Naive thymus-derived CD4-positive, alpha-beta T cell (primary cell): ENCODE measurements around the gene ABHD12. TPM values are rescaled to one million over a fixed set of nuclear protein-coding genes. Genes with fewer than 3 reads are reported as not detected.

Experiments used
- ATAC-seq: fragments of 150-1000 bp; cut with Tn5 transposase; 2 replicates; pipeline ENCODE4 v1.10.0; 2021; ENCODE audit warnings: mild to moderate bottlenecking, moderate library complexity
- CTCF ChIA-PET: fragments of 350-600 bp; sonication (Branson Sonifier 250); formaldehyde crosslinking; loops from one replicate; lab custom pipeline; 2021; ENCODE audit warnings: antibody characterized with exemption; lab: Charles Lee
- POLR2A ChIA-PET: fragments of 350-600 bp; sonication (Branson Sonifier 250); formaldehyde crosslinking; loops from one replicate; lab custom pipeline; 2021; ENCODE audit warnings: antibody characterized with exemption, inconsistent platforms; lab: Charles Lee
- DNase-seq, 9 donors: peaks; one replicate each; pipeline versions ENCODE4 v3.0.0 to v3.0.0-alpha.2; 2020 to 2022; ENCODE audit warnings: mixed read lengths in 1 of 9
- H3K27ac ChIP-seq: one replicate; pipeline ENCODE4 v1.7.0; 2013; ENCODE audit warnings: mild to moderate bottlenecking, low read depth, low read length, moderate library complexity
- H3K27me3 ChIP-seq, 2 donors: one replicate each; pipeline ENCODE4 v1.7.0; 2013; ENCODE audit warnings: low read length in 2 of 2, mild to moderate bottlenecking in 2 of 2, moderate library complexity in 2 of 2; ENCODE audit not compliant: control insufficient read depth in 2 of 2, insufficient read depth in 2 of 2
- H3K36me3 ChIP-seq, 3 experiments: 1 replicate in 2 of 3; 2 replicates in 1 of 3; pipeline ENCODE4 v1.7.0; 2013; ENCODE audit warnings: low read length in 3 of 3, mild to moderate bottlenecking in 3 of 3, moderate library complexity in 1 of 3; ENCODE audit not compliant: insufficient read depth in 3 of 3, control insufficient read depth in 2 of 3
- H3K4me1 ChIP-seq, 2 donors: one replicate each; pipeline ENCODE4 v1.7.0; 2013; ENCODE audit warnings: low read length in 2 of 2, mild to moderate bottlenecking in 2 of 2, moderate library complexity in 1 of 2; ENCODE audit not compliant: control insufficient read depth in 2 of 2, insufficient read depth in 2 of 2
- H3K4me3 ChIP-seq: 2 replicates; pipeline ENCODE4 v1.7.0; 2013; ENCODE audit warnings: mild to moderate bottlenecking, low read length
- H3K9me3 ChIP-seq, 3 experiments: 1 replicate in 2 of 3; 2 replicates in 1 of 3; pipeline ENCODE4 v1.7.0; 2013; ENCODE audit warnings: low read length in 3 of 3; ENCODE audit not compliant: control insufficient read depth in 2 of 3
- H3K27ac Mint-ChIP-seq, 9 donors: one replicate each; pipeline ENCODE4 v1.8.0; 2020 to 2022; ENCODE audit warnings: mixed read lengths in 9 of 9, mild to moderate bottlenecking in 8 of 9, moderate library complexity in 5 of 9, inconsistent platforms in 2 of 9
- H3K27me3 Mint-ChIP-seq, 5 donors: one replicate each; pipeline ENCODE4 v1.8.0; 2021 to 2022; ENCODE audit warnings: mixed read lengths in 5 of 5, mild to moderate bottlenecking in 1 of 5
- H3K36me3 Mint-ChIP-seq, 5 donors: one replicate each; pipeline ENCODE4 v1.8.0; 2020 to 2022; ENCODE audit warnings: mixed read lengths in 5 of 5, mild to moderate bottlenecking in 3 of 5, inconsistent platforms in 1 of 5
- H3K4me1 Mint-ChIP-seq, 7 donors: one replicate each; pipeline ENCODE4 v1.8.0; 2020 to 2022; ENCODE audit warnings: mixed read lengths in 7 of 7, mild to moderate bottlenecking in 3 of 7, inconsistent platforms in 1 of 7
- H3K4me3 Mint-ChIP-seq, 10 donors: one replicate each; pipeline ENCODE4 v1.8.0; 2020 to 2022; ENCODE audit warnings: mild to moderate bottlenecking in 10 of 10, mixed read lengths in 10 of 10, moderate library complexity in 6 of 10, inconsistent platforms in 2 of 10
- H3K9me3 Mint-ChIP-seq, 11 donors: one replicate each; pipeline ENCODE4 v1.8.0; 2020 to 2022; ENCODE audit warnings: mixed read lengths in 11 of 11, mild to moderate bottlenecking in 4 of 11, inconsistent platforms in 1 of 11, moderate library complexity in 1 of 11
- intact Hi-C, 2 donors: fragments of 100-400 bp; cut with micrococcal nuclease; formaldehyde crosslinking; loops; one replicate each; pipeline ENCODE4 v1.15.1; 2023
- polyA plus RNA-seq, 2 donors: library from polyadenylated mRNA; unstranded; fragments of 300-500 nt; fragmentation: Illumina TruSeq; gene quantifications; one replicate each; pipeline ENCODE4 v1.2.3, GENCODE V29; 2021
- total RNA-seq, 6 experiments: library from RNA in 5 of 6; stranded (reverse) in 5 of 6; gene quantifications; 1 replicate in 5 of 6; 2 replicates in 1 of 6; pipeline ENCODE4 v1.2.3 and lab custom pipeline; 2021 to 2026

The ABHD12 gene
- total and polyA plus RNA-seq, 7 experiments from 2014 or later = 16.5 to 29.7 (median 24.1) TPM

- POLR2A ChIA-PET = no interaction called here
- H3K27ac ChIP-seq = no peak overlapping the region
- intact Hi-C loops = no loop called here
- Mint-ChIP-seq H3K4me1 (peaks cover 10 to 38% (median 28%) of the 10 kb centered on the region in 7 donors), H3K27me3 (no peaks in the 10 kb centered on the region), H3K27ac (peak overlapping the region in 1 of 9 donors; percentile 38), H3K9me3 (peaks cover 0 to 5% (median 0%) of the 10 kb centered on the region in 11 donors), H3K36me3 (peaks cover 0 to 16% (median 9%) of the 10 kb centered on the region in 5 donors), H3K4me3 (no peak overlapping the region)
- no peaks in the 10 kb centered on the region for H3K36me3 ChIP-seq
- H3K4me3 ChIP-seq = no peak overlapping the region
- ATAC-seq (peak; percentile 70), DNase-seq (no peak)
- H3K4me1 ChIP-seq = no peaks in the 10 kb centered on the region
- CTCF ChIA-PET = no interaction called here
- no peaks in the 10 kb centered on the region for H3K9me3 ChIP-seq
- no peaks in the 10 kb centered on the region for H3K27me3 ChIP-seq
These were observed 29.9 kb downstream of the ABHD12 start for GRCh38 chr20:25360631-25361286.

DNA sequence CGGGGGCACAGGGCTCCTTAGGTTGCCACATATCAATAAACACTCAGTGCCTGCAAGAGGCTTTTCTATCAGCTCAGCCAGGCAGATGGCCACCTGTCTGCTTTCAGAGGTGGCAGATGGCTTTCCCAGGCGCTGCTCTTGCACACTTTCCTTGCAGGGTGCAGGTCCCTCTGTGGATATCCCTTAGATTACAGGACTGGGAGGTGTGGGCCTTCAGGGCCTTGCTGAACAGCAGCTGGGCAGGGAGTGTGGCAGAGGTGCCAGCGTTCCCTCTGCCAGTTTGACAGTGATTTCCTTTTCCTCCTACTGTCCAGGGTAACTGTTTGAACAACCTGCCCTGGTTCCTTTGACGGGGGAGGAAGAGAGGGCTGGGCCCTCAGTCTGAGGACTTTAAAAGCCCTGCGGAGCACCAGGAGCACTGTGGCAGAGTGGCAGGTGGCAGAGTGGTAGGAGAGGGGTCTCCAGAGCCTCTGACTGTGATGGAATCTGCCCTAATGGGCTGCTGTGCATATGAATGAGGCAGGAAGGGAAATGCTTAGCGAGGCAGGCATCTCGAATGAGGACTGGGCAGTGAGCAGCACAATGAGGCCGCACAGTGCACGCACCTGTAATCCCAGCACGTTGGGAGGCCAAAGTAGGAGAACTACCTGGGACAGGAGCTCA is 34.2 kb downstream of the ABHD12 start:
- Histone ChIP-seq H3K9me3 (no peaks in the 10 kb centered on the region), H3K36me3 (no peaks in the 10 kb centered on the region), H3K4me3 (no peak overlapping the region), H3K27me3 (no peaks in the 10 kb centered on the region), H3K27ac (no peak overlapping the region), H3K4me1 (peaks cover 0 to 5% of the 10 kb centered on the region in 2 donors)
- DNase-seq (no peak), ATAC-seq (no peak)
- H3K36me3 Mint-ChIP-seq = peaks cover 0 to 4% (median 4%) of the 10 kb centered on the region in 5 donors
- intact Hi-C loops = no loop called here
- peak overlapping the region in 4 of 9 donors; percentile 6 to 39 (median 26) for H3K27ac Mint-ChIP-seq
- H3K4me3 Mint-ChIP-seq = peak overlapping the region in 1 of 10 donors; percentile 15
- ChIA-PET CTCF (no interaction called here), POLR2A (no interaction called here)
- no peaks in the 10 kb centered on the region for H3K27me3 Mint-ChIP-seq
- peaks cover 24 to 61% (median 47%) of the 10 kb centered on the region in 7 donors for H3K4me1 Mint-ChIP-seq
- H3K9me3 Mint-ChIP-seq = peaks cover 0 to 5% (median 0%) of the 10 kb centered on the region in 11 donors

- H3K4me1 ChIP-seq = peaks cover 0 to 5% of the 10 kb centered on the region in 2 donors
- Mint-ChIP-seq H3K4me1 (peaks cover 25 to 56% (median 47%) of the 10 kb centered on the region in 7 donors), H3K36me3 (peaks cover 0 to 7% (median 2%) of the 10 kb centered on the region in 5 donors), H3K27me3 (no peaks in the 10 kb centered on the region), H3K4me3 (peak overlapping the region in 2 of 10 donors; percentile 15 to 30), H3K9me3 (peaks cover 0 to 5% (median 0%) of the 10 kb centered on the region in 11 donors), H3K27ac (peak overlapping the region in 2 of 9 donors; percentile 6 to 22)
- no peak overlapping the region for H3K27ac ChIP-seq
- ChIA-PET POLR2A (no interaction called here), CTCF (no interaction called here)
- H3K9me3 ChIP-seq = no peaks in the 10 kb centered on the region
- no peaks in the 10 kb centered on the region for H3K27me3 ChIP-seq
- no peak overlapping the region for H3K4me3 ChIP-seq
- DNase-seq (no peak), ATAC-seq (no peak)
- intact Hi-C loops = no loop called here
- H3K36me3 ChIP-seq = no peaks in the 10 kb centered on the region
These were observed 34.8 kb downstream of the ABHD12 start for GRCh38 chr20:25355866-25356265.

DNA sequence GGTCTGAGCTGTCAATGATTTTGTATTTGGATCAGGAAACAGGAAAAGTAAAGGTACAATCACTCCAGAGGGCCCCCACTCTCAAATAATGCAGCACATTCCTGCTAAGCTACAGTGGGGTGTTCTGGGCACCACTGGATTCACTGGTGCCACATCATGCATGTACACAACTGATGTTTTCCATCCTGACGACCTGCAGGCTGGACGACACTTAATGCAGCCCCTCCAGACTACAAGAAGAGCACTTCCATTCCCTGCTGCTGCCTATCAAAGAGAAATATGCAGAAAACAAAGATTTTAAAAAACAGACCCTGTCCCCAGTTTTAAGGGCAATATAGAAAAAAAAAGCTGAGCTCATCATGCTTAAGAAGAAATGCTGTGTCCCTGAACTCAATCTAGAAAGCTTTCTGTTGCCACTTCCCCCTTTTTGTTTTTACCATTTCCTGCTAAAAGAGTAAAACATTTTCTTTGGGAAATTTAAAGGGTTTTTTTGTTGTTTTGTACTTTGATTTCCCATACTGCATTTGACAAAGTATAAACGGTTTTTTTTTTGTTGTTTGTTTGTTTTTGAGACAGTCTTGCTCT is 35.5 kb downstream of the ABHD12 start:
- peaks cover 0 to 15% (median 2%) of the 10 kb centered on the region in 5 donors for H3K36me3 Mint-ChIP-seq
- Histone ChIP-seq H3K4me3 (no peak overlapping the region), H3K27ac (no peak overlapping the region), H3K36me3 (no peaks in the 10 kb centered on the region), H3K27me3 (no peaks in the 10 kb centered on the region), H3K9me3 (no peaks in the 10 kb centered on the region), H3K4me1 (peaks cover 0 to 5% of the 10 kb centered on the region in 2 donors)
- peaks cover 23 to 51% (median 47%) of the 10 kb centered on the region in 7 donors for H3K4me1 Mint-ChIP-seq
- no peak for DNase-seq
- H3K4me3 Mint-ChIP-seq = peak overlapping the region in 2 of 10 donors; percentile 11 to 18
- H3K27me3 Mint-ChIP-seq = no peaks in the 10 kb centered on the region
- ATAC-seq = no peak
- intact Hi-C loops = no loop called here
- CTCF ChIA-PET = no interaction called here
- POLR2A ChIA-PET = no interaction called here
- peak overlapping the region in 3 of 9 donors; percentile 6 to 57 (median 49) for H3K27ac Mint-ChIP-seq
- peaks cover 0 to 5% (median 1%) of the 10 kb centered on the region in 11 donors for H3K9me3 Mint-ChIP-seq

DNA sequence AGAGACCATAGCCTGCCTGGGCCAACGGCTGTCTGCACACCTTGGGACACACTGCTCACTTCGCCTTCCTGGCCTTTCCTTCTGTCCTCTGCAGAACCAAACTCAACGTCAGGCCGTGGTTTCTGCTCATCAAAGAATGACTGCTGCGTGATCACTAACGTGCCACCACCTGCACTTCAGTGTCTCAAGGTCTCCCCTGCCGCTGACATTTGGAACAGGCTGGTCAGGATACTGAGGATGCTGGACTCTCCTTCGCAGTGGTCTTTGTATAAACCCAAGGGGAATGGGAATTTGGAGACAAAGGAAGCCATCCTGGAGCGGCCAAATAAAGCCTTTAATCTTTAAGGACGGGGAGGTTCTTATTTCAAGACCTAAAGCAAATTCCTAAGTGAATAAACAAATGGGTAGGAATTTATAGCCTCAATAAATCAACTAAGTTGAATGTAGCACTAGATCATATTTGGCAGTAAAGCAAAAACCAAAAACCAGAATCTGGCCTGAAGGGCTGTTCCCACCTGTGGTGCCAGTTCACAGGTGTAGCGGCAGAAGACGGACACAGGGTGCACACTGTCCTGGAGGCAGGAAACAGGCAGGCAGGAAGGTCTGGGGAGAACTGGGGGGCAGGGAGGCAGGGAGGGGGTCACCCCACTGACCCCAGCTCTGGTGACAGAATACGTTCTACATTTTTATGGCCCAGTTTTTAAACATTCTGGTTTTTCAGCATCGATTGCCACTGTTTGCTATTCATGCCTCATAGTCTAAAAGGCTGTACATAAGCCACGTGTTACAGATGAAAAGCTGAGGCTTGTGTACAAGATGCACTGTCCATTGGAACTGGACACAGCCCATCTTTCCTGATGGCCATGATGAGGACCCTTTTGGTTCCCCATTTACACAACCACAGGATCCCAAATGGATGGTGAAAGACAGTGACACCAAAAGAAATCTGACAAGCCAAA is 36.6 kb downstream of the ABHD12 start:
- Mint-ChIP-seq H3K36me3 (peaks cover 0 to 24% (median 5%) of the 10 kb centered on the region in 5 donors), H3K4me1 (peaks cover 23 to 51% (median 44%) of the 10 kb centered on the region in 7 donors), H3K4me3 (no peak overlapping the region), H3K27ac (no peak overlapping the region), H3K27me3 (no peaks in the 10 kb centered on the region), H3K9me3 (peaks cover 0 to 7% (median 3%) of the 10 kb centered on the region in 11 donors)
- intact Hi-C loops = no loop called here
- Histone ChIP-seq H3K27me3 (no peaks in the 10 kb centered on the region), H3K4me1 (peaks cover 0 to 5% of the 10 kb centered on the region in 2 donors), H3K4me3 (no peak overlapping the region), H3K9me3 (no peaks in the 10 kb centered on the region), H3K36me3 (no peaks in the 10 kb centered on the region), H3K27ac (no peak overlapping the region)
- CTCF ChIA-PET = no interaction called here
- POLR2A ChIA-PET = interaction anchor here (0.9 kb wide), 1 partner anchor 16 kb away, joined by 3 read pairs; no protein-coding TSS in a partner anchor
- ATAC-seq = no peak
- DNase-seq = no peak

DNA sequence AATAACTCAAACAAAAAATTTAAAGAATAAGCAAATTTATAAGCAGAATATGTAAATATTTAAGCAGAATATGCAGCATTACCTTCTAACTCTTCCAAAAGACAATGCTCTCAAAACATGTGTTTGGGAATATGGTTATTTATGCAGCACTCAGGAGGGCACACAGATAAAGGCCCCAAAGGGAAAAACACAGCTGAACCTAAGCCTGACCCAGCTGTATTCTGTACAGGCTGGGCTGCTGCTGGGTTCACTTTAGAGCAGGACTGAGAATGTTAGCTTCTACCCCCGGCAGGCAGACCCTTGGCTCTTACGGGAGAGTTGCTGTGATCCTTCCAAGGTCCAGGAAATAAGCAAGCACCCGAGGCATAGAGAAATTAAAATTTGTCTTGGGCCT is 37.3 kb downstream of the ABHD12 start:
- POLR2A ChIA-PET = no interaction called here
- ATAC-seq = no peak
- CTCF ChIA-PET = no interaction called here
- peaks cover 21 to 49% (median 41%) of the 10 kb centered on the region in 7 donors for H3K4me1 Mint-ChIP-seq
- no peak overlapping the region for H3K27ac ChIP-seq
- no peaks in the 10 kb centered on the region for H3K9me3 ChIP-seq
- no peaks in the 10 kb centered on the region for H3K27me3 Mint-ChIP-seq
- no peak overlapping the region for H3K27ac Mint-ChIP-seq
- no peak overlapping the region for H3K4me3 ChIP-seq
- peaks cover 0 to 25% (median 5%) of the 10 kb centered on the region in 5 donors for H3K36me3 Mint-ChIP-seq
- H3K4me3 Mint-ChIP-seq = no peak overlapping the region
- H3K36me3 ChIP-seq = no peaks in the 10 kb centered on the region
- no peak for DNase-seq
- H3K4me1 ChIP-seq = peaks cover 0 to 5% of the 10 kb centered on the region in 2 donors
- H3K9me3 Mint-ChIP-seq = peaks cover 0 to 7% (median 3%) of the 10 kb centered on the region in 11 donors
- H3K27me3 ChIP-seq = no peaks in the 10 kb centered on the region
- intact Hi-C loops = no loop called here
